Progenitor cell of endocrine pancreas (in vitro differentiated cells): Measurements from ENCODE around the gene POLR2F. TPM values are rescaled to one million over a fixed set of nuclear protein-coding genes. Genes with fewer than 3 reads are reported as not detected.

ENCODE experiments used
- DNase-seq: peaks from one replicate; pipeline ENCODE4 v3.0.0; 2021; ENCODE audit warnings: low spot score; ENCODE audit not compliant: unreplicated experiment
- H3K27ac Mint-ChIP-seq: 2 replicates; pipeline ENCODE4 v1.8.0; 2021; ENCODE audit warnings: mild to moderate bottlenecking, moderate library complexity, mixed read lengths
- H3K27me3 Mint-ChIP-seq: 2 replicates; pipeline ENCODE4 v1.8.0; 2021; ENCODE audit warnings: mixed read lengths
- H3K36me3 Mint-ChIP-seq: 2 replicates; pipeline ENCODE4 v1.8.0; 2022; ENCODE audit warnings: mixed read lengths; ENCODE audit not compliant: insufficient read depth
- H3K4me1 Mint-ChIP-seq: 2 replicates; pipeline ENCODE4 v1.8.0; 2021; ENCODE audit warnings: low read depth, mixed read lengths
- H3K4me3 Mint-ChIP-seq: 2 replicates; pipeline ENCODE4 v1.8.0; 2021; ENCODE audit warnings: low read depth, mild to moderate bottlenecking, moderate library complexity, mixed read lengths
- H3K9me3 Mint-ChIP-seq: 2 replicates; pipeline ENCODE4 v1.8.0; 2021; ENCODE audit warnings: low read depth, mixed read lengths
- CTCF ChIP-seq: fragments of 200-600 bp; sonication (generic); IDR thresholded peaks from one replicate; pipeline ENCODE4 v1.5.0; 2021; ENCODE audit warnings: antibody characterized with exemption, mild to moderate bottlenecking; ENCODE audit not compliant: unreplicated experiment
- total RNA-seq: library from RNA; stranded (reverse); gene quantifications from 2 replicates; pipeline ENCODE4 v1.2.1, GENCODE V29; 2021

The POLR2F gene
- total RNA-seq, 1 donor from 2014 or later: 83.1 TPM

DNA sequence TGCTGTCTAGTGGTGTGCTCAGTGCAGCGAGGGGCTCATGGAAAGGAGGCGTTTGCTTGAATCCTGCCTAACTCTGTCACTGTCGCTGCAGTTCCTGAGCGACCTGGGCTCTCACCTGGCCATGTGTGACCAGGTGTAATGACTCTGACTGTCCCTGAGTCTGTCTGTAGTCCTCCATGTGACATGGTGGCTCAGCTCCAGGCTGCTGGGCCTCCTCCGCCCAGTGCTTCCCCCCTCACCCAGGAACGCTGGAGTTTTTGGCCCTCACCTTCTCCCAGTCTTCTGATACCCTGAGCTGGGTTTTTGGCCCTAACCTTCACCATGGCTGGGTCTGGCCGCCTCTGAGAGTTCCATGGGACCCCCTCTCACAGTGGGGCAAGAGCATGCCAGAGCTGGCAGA lies 27.1 kb upstream of the POLR2F start:
- no peak overlapping the region for H3K4me3 Mint-ChIP-seq
- peaks cover 7% of the 10 kb centered on the region for H3K4me1 Mint-ChIP-seq
- H3K27me3 Mint-ChIP-seq: no peaks in the 10 kb centered on the region
- DNase-seq: no peak
- peaks cover 13% of the 10 kb centered on the region for H3K36me3 Mint-ChIP-seq
- no peaks in the 10 kb centered on the region for H3K9me3 Mint-ChIP-seq
- TF ChIP-seq CTCF: no peak
- H3K27ac Mint-ChIP-seq: no peak overlapping the region

- Mint-ChIP-seq H3K4me3 (no peak overlapping the region), H3K9me3 (no peaks in the 10 kb centered on the region), H3K4me1 (peaks cover 7% of the 10 kb centered on the region), H3K27ac (no peak overlapping the region), H3K27me3 (no peaks in the 10 kb centered on the region), H3K36me3 (peaks cover 11% of the 10 kb centered on the region)
- no peak for TF ChIP-seq CTCF
- DNase-seq: no peak
Measured at GRCh38 chr22:37926771-37927636, 26.5 kb upstream of the POLR2F start.

DNA sequence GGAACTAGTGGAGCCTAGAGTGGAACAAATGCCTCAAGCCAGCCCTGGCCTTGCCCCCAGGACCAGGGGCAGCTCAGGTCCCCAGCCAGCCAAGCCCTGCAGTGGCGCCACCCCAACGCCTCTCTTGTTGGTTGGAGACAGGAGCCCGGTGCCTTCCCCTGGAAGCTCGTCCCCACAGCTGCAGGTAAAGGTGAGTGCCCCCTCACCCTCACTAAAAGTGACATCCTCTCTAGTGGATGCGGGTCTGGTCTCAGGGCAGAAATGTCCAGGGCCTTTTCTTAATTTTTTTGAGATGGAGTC lies 25.9 kb upstream of the POLR2F start:
- Mint-ChIP-seq H3K36me3 (peaks cover 11% of the 10 kb centered on the region), H3K27ac (no peak overlapping the region), H3K4me3 (no peak overlapping the region), H3K4me1 (peaks cover 7% of the 10 kb centered on the region), H3K27me3 (no peaks in the 10 kb centered on the region), H3K9me3 (no peaks in the 10 kb centered on the region)
- no peak for DNase-seq
- no peak for TF ChIP-seq CTCF

DNA sequence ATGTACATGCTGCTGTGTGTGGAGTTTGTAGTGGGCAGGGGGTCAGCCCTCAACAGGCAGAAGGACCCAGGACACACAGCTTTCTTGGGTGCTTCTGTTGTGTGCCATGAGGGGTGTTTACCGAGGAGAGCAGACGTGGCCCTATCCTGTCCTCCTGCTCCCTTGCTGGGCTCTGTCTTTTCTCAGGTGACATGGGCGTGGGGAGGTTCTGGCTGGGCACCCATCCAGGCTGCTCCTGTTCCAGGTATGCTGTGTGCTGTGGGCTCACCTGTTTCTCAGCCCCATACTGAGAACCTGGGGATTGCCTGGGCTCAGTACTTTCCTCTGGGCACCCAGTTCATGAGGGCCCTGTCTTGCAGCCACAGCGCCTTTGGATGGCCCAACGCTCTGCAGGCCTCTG lies 24.1 kb upstream of the POLR2F start:
- Mint-ChIP-seq H3K9me3 (no peaks in the 10 kb centered on the region), H3K4me1 (no peaks in the 10 kb centered on the region), H3K4me3 (no peak overlapping the region), H3K36me3 (peaks cover 10% of the 10 kb centered on the region), H3K27me3 (no peaks in the 10 kb centered on the region), H3K27ac (no peak overlapping the region)
- DNase-seq: no peak
- no peak for TF ChIP-seq CTCF

DNA sequence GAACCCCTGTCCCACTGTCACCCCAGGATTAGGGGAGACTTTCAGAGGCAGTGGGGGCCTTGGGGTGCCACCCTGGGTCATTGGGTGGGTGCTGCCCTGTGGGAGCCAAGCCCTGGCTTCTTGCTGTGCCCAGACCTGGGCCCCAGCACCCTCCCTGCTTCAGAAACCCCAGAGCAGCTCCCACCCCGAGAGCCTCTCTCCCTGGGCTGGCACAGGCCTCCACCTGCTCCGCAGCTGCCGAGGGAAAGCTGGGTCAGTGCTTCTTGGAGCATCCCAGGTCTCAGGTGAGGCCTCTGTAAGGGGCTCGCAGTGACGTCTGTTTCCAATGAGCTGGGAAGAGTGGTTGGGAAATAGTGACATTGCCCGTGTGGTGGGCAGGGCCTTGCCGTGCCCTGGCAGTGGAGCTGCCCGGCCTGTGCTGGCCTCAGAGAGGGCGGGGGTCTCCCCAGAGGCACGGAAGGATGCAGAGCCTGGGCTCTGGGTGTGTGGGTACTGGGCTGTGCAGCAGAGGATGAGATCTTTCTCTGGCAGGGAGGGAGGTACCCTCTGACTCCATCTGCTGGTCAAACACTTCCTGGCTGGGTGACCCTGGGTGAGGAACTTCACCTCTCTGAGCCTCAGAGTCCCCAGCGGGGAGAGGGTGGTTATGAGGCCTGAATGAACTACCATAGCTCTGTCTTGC lies 23.1 kb upstream of the POLR2F start:
- no peak for DNase-seq
- peaks cover 10% of the 10 kb centered on the region for H3K36me3 Mint-ChIP-seq
- H3K9me3 Mint-ChIP-seq: no peaks in the 10 kb centered on the region
- TF ChIP-seq CTCF: no peak
- H3K27ac Mint-ChIP-seq: no peak overlapping the region
- no peak overlapping the region for H3K4me3 Mint-ChIP-seq
- H3K27me3 Mint-ChIP-seq: no peaks in the 10 kb centered on the region
- no peaks in the 10 kb centered on the region for H3K4me1 Mint-ChIP-seq
